Stomach (tissue), 9 donors: ENCODE measurements around the gene NR5A2. TPM values are rescaled to one million over a fixed set of nuclear protein-coding genes. Genes with fewer than 3 reads are reported as not detected.

ENCODE experiments used
- DNase-seq, 2 donors: peaks; one replicate each; pipeline versions ENCODE4 v3.0.0 to v3.0.0-alpha.2; 2013 to 2019
- H3K27ac ChIP-seq, 5 donors: fragments of 200-600 bp in 4 of 5; sonication (generic) in 4 of 5; one replicate each; pipeline ENCODE4 v1.5.1; 2013 to 2019; ENCODE audit warnings: mild to moderate bottlenecking in 1 of 5, moderate library complexity in 1 of 5
- H3K27me3 ChIP-seq, 3 donors: fragments of 200-600 bp; sonication (generic); one replicate each; pipeline ENCODE4 v1.5.1; 2017 to 2019; ENCODE audit warnings: mixed run types in 1 of 3
- H3K36me3 ChIP-seq, 4 donors: fragments of 200-600 bp; sonication (generic); 1 replicate in 3 of 4; 2 replicates in 1 of 4; pipeline ENCODE4 v1.5.1; 2016 to 2019
- H3K4me1 ChIP-seq, 4 donors: fragments of 200-600 bp; sonication (generic); one replicate each; pipeline ENCODE4 v1.5.1; 2016 to 2019
- H3K4me3 ChIP-seq, 4 donors: fragments of 200-600 bp; sonication (generic) in 3 of 4; one replicate each; pipeline ENCODE4 v1.5.1; 2016 to 2019; ENCODE audit warnings: mild to moderate bottlenecking in 1 of 4
- H3K9me3 ChIP-seq, 4 donors: fragments of 200-600 bp; sonication (generic); one replicate each; pipeline ENCODE4 v1.5.1; 2016 to 2019
- CTCF ChIP-seq, 7 experiments: fragments of 450-650 bp in 4 of 7; fragments of 200-600 bp in 3 of 7; sonication (generic) in 3 of 7; IDR thresholded peaks; one replicate each; pipeline ENCODE4 v1.5.1; 2016 to 2019; ENCODE audit warnings: antibody characterized with exemption in 7 of 7, control low read depth in 2 of 7, mild to moderate bottlenecking in 1 of 7
- EP300 ChIP-seq: sonication (generic); formaldehyde crosslinking; IDR thresholded peaks from one replicate; pipeline ENCODE4 v1.6.1; 2017; ENCODE audit warnings: antibody characterized with exemption
- POLR2A ChIP-seq, 4 donors: fragments of 450-650 bp; IDR thresholded peaks; one replicate each; pipeline ENCODE4 v1.6.1; 2016; ENCODE audit warnings: antibody characterized with exemption in 4 of 4, control low read depth in 2 of 4, mild to moderate bottlenecking in 1 of 4, moderate library complexity in 1 of 4
- POLR2AphosphoS5 ChIP-seq, 3 donors: sonication (generic); formaldehyde crosslinking; IDR thresholded peaks; one replicate each; pipeline ENCODE4 v1.6.1; 2016; ENCODE audit warnings: antibody characterized with exemption in 3 of 3
- WGBS, 5 donors: extraction: QIAGEN DNeasy Blood & Tissue Kit in 3 of 5; methylation state at CpG; one replicate each; pipeline versions ENCODE4 v1.1.5 to v1.1.7; 2013 to 2018; 5-methylcytosine and 5-hydroxymethylcytosine counted together
- intact Hi-C: fragments of 100-400 bp; cut with DNase I; formaldehyde crosslinking; loops from one replicate; pipeline ENCODE4 v1.15.1; 2023; ENCODE audit warnings: low total_unique reads
- polyA plus RNA-seq, 3 donors: library from polyadenylated mRNA; stranded (reverse); fragments of 200-250 nt; gene quantifications; one replicate each; pipeline ENCODE4 v1.2.3, GENCODE V29; 2013
- total RNA-seq, 5 donors: library from RNA; depleted of rRNA; stranded (reverse); fragments of >200 nt; gene quantifications; one replicate each; pipeline versions ENCODE4 v1.1.0 to v1.2.3, GENCODE V29; 2014 to 2016
- donor health status: healthy with polysubstance abuse.
- donor health status: Bipolar disorder and iron deficiency.
- donor health status: healthy.

The NR5A2 gene
- total and polyA plus RNA-seq, 8 donors: 0.33 to 227 (median 0.46) TPM; not detected in 1

DNA sequence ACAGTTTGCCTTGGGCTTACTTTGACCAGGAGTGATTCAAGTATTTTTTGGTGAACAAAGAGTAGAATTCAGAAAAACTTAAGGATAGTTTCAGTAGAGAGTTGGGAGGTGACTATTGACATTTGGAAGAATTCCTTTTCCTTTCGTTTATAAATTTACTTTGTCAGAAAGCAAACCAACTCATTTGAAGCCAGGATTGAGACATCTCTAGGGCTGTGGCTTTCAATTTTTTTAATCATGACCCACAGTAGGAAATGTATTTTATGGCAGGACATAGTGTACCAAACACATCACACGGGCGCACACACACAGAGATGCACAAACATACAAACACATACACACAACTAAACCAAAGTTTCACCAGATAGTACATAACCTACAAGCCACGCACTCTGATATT is 24.1 kb downstream of the NR5A2 start:
- Histone ChIP-seq H3K4me3 (no peak overlapping the region), H3K36me3 (no peaks in the 10 kb centered on the region), H3K27ac (no peak overlapping the region), H3K4me1 (no peaks in the 10 kb centered on the region), H3K27me3 (peaks cover 0 to 24% (median 0%) of the 10 kb centered on the region in 3 donors), H3K9me3 (no peaks in the 10 kb centered on the region)
- no peak for DNase-seq
- intact Hi-C loops: no loop called here
- 76 to 84% (median 80%) methylated on average over 4 of the region's 4 CpGs for WGBS, 5 donors
- TF ChIP-seq POLR2A (IDR thresholded peaks at IDR 0.05) (no peak), CTCF (IDR thresholded peaks at IDR 0.05) (no peak), POLR2AphosphoS5 (IDR thresholded peaks at IDR 0.05) (no peak), EP300 (no peak)

- Histone ChIP-seq H3K4me3 (no peak overlapping the region), H3K9me3 (no peaks in the 10 kb centered on the region), H3K27ac (no peak overlapping the region), H3K36me3 (no peaks in the 10 kb centered on the region), H3K4me1 (no peaks in the 10 kb centered on the region), H3K27me3 (peaks cover 0 to 9% (median 0%) of the 10 kb centered on the region in 3 donors)
- TF ChIP-seq POLR2A (IDR thresholded peaks at IDR 0.05): no peak
- TF ChIP-seq EP300: no peak
- TF ChIP-seq CTCF (IDR thresholded peaks at IDR 0.05): no peak
- TF ChIP-seq POLR2AphosphoS5 (IDR thresholded peaks at IDR 0.05): no peak
- DNase-seq: no peak
- 67 to 79% (median 74%) methylated on average over 2 of the region's 2 CpGs for WGBS, 5 donors
- intact Hi-C loops: no loop called here
Measured at GRCh38 chr1:200053091-200053490, 25.6 kb downstream of the NR5A2 start.

- no peaks in the 10 kb centered on the region for H3K9me3 ChIP-seq
- 56 to 76% (median 63%) methylated on average over 8 of the region's 8 CpGs for WGBS, 5 donors
- DNase-seq: peak in 1 of 2 donors; percentile 60
- intact Hi-C loops: no loop called here
- no peak overlapping the region for H3K4me3 ChIP-seq
- TF ChIP-seq POLR2A (IDR thresholded peaks at IDR 0.05) (no peak), EP300 (no peak), POLR2AphosphoS5 (IDR thresholded peaks at IDR 0.05) (no peak), CTCF (IDR thresholded peaks at IDR 0.05) (no peak)
- H3K27ac ChIP-seq: no peak overlapping the region
- H3K4me1 ChIP-seq: no peaks in the 10 kb centered on the region
- H3K36me3 ChIP-seq: no peaks in the 10 kb centered on the region
- H3K27me3 ChIP-seq: peaks cover 0 to 4% (median 0%) of the 10 kb centered on the region in 3 donors
Measured at GRCh38 chr1:200053646-200054045, 26.1 kb downstream of the NR5A2 start.

DNA sequence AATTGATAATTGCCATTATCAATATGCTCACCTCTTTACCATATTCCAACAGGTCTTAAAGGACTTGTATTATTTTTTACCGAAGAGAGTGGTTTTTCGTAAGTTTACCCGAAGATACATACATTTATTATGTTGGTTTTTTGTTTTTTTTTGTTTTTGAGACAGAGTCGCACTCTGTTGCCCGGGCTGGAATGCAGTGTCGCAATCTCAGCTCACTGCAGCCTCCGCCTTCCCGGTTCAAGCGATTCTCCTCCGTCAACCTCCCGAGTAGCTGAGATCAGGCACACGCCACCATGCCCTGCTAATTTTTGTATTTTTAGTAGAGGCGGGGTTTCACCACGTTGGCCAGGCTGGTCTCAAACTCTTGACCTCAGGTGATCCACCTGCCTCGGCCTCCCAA is 30.8 kb downstream of the NR5A2 start:
- 91 to 96% (median 94%) methylated on average over 15 of the region's 15 CpGs for WGBS, 5 donors
- H3K9me3 ChIP-seq: no peaks in the 10 kb centered on the region

More for the DNA sequence above, 30.8 kb downstream of the NR5A2 start:
- intact Hi-C loops: no loop called here
- no peak overlapping the region for H3K27ac ChIP-seq
- TF ChIP-seq POLR2AphosphoS5 (IDR thresholded peaks at IDR 0.05) (no peak), POLR2A (IDR thresholded peaks at IDR 0.05) (no peak), EP300 (no peak), CTCF (IDR thresholded peaks at IDR 0.05) (no peak)
- H3K4me1 ChIP-seq: no peaks in the 10 kb centered on the region
- no peak overlapping the region for H3K4me3 ChIP-seq
- DNase-seq: no peak
- no peaks in the 10 kb centered on the region for H3K36me3 ChIP-seq
- H3K27me3 ChIP-seq: peaks cover 0 to 11% (median 0%) of the 10 kb centered on the region in 3 donors
